ENCODE results near the gene DBH. TPM values are rescaled to one million over a fixed set of nuclear protein-coding genes. Genes with fewer than 3 reads are reported as not detected.

Gene DBH
- total RNA-seq, 1 donor from 2014 or later, result not detected

- no peak overlapping the region for H3K27ac ChIP-seq (ENCODE audit: low read depth, low read length)
- Mint-ChIP-seq H3K4me3 (ENCODE audit: unreplicated experiment) (no peak overlapping the region), H3K9me3 (ENCODE audit: unreplicated experiment) (peaks cover 23% of the 10 kb centered on the region), H3K27ac (ENCODE audit: unreplicated experiment) (no peak overlapping the region), H3K4me1 (ENCODE audit: low read depth, unreplicated experiment) (no peaks in the 10 kb centered on the region), H3K27me3 (ENCODE audit: low read depth, unreplicated experiment) (peaks cover 41% of the 10 kb centered on the region), H3K36me3 (ENCODE audit: low read depth, unreplicated experiment) (no peaks in the 10 kb centered on the region)
- no peak overlapping the region for H3K4me2 ChIP-seq (ENCODE audit: low read length)
- peaks cover 14% of the 10 kb centered on the region for H3K9me3 ChIP-seq (ENCODE audit: insufficient read depth, low read depth, low read length)
- no peak for TF ChIP-seq EZH2 (IDR thresholded peaks at IDR 0.05; ENCODE audit: insufficient read depth, low read length)
- no peak for TF ChIP-seq CTCF (IDR thresholded peaks at IDR 0.05; ENCODE audit: insufficient read depth, low read depth, low read length)
- FAIRE-seq (no peak), DNase-seq (ENCODE audit: low read depth) (no peak)
- H3K4me1 ChIP-seq (ENCODE audit: insufficient read depth, low read length), result no peaks in the 10 kb centered on the region
- no peaks in the 10 kb centered on the region for H4K20me1 ChIP-seq (ENCODE audit: insufficient read depth, low read length)
- no peak overlapping the region for H3K4me3 ChIP-seq (ENCODE audit: insufficient read depth, low read depth, low read length)
- no peaks in the 10 kb centered on the region for H3K79me2 ChIP-seq (ENCODE audit: insufficient read depth, low read length)
- no peaks in the 10 kb centered on the region for H3K27me3 ChIP-seq (ENCODE audit: insufficient read depth, low read length)
- no peaks in the 10 kb centered on the region for H3K36me3 ChIP-seq (ENCODE audit: insufficient read depth, low read length)
- H2AFZ ChIP-seq (ENCODE audit: low read depth, low read length), result no peak overlapping the region
- H3K9ac ChIP-seq (ENCODE audit: low read length), result no peak overlapping the region
These were observed 40.3 kb upstream of the DBH start for GRCh38 chr9:133595910-133596309.

- Histone ChIP-seq H3K36me3 (ENCODE audit: insufficient read depth, low read length) (no peaks in the 10 kb centered on the region), H3K4me3 (ENCODE audit: insufficient read depth, low read depth, low read length) (no peak overlapping the region), H3K4me2 (ENCODE audit: low read length) (no peak overlapping the region), H4K20me1 (ENCODE audit: insufficient read depth, low read length) (no peaks in the 10 kb centered on the region), H3K27ac (ENCODE audit: low read depth, low read length) (no peak overlapping the region), H3K79me2 (ENCODE audit: insufficient read depth, low read length) (no peaks in the 10 kb centered on the region), H3K4me1 (ENCODE audit: insufficient read depth, low read length) (no peaks in the 10 kb centered on the region), H2AFZ (ENCODE audit: low read depth, low read length) (no peak overlapping the region), H3K9me3 (ENCODE audit: insufficient read depth, low read depth, low read length) (peaks cover 14% of the 10 kb centered on the region), H3K9ac (ENCODE audit: low read length) (no peak overlapping the region), H3K27me3 (ENCODE audit: insufficient read depth, low read length) (peaks cover 3% of the 10 kb centered on the region)
- Mint-ChIP-seq H3K9me3 (ENCODE audit: unreplicated experiment) (peaks cover 23% of the 10 kb centered on the region), H3K27me3 (ENCODE audit: low read depth, unreplicated experiment) (peaks cover 44% of the 10 kb centered on the region), H3K4me1 (ENCODE audit: low read depth, unreplicated experiment) (no peaks in the 10 kb centered on the region), H3K27ac (ENCODE audit: unreplicated experiment) (no peak overlapping the region), H3K4me3 (ENCODE audit: unreplicated experiment) (no peak overlapping the region), H3K36me3 (ENCODE audit: low read depth, unreplicated experiment) (no peaks in the 10 kb centered on the region)
- no peak for DNase-seq (ENCODE audit: low read depth)
- no peak for FAIRE-seq
- no peak for TF ChIP-seq EZH2 (IDR thresholded peaks at IDR 0.05; ENCODE audit: insufficient read depth, low read length)
- no peak for TF ChIP-seq CTCF (IDR thresholded peaks at IDR 0.05; ENCODE audit: insufficient read depth, low read depth, low read length)
These were observed 38.7 kb upstream of the DBH start for GRCh38 chr9:133597316-133597957.

GRCh38 chr9:133598978-133599377, 37.2 kb upstream of the DBH start:
- H3K4me3 ChIP-seq (ENCODE audit: insufficient read depth, low read depth, low read length), result no peak overlapping the region
- Mint-ChIP-seq H3K4me1 (ENCODE audit: low read depth, unreplicated experiment) (no peaks in the 10 kb centered on the region), H3K4me3 (ENCODE audit: unreplicated experiment) (no peak overlapping the region), H3K27me3 (ENCODE audit: low read depth, unreplicated experiment) (peaks cover 41% of the 10 kb centered on the region), H3K36me3 (ENCODE audit: low read depth, unreplicated experiment) (no peaks in the 10 kb centered on the region), H3K9me3 (ENCODE audit: unreplicated experiment) (peaks cover 23% of the 10 kb centered on the region), H3K27ac (ENCODE audit: unreplicated experiment) (no peak overlapping the region)
- H3K27me3 ChIP-seq (ENCODE audit: insufficient read depth, low read length), result peaks cover 4% of the 10 kb centered on the region
- H3K4me1 ChIP-seq (ENCODE audit: insufficient read depth, low read length), result no peaks in the 10 kb centered on the region
- no peaks in the 10 kb centered on the region for H4K20me1 ChIP-seq (ENCODE audit: insufficient read depth, low read length)
- no peak overlapping the region for H3K4me2 ChIP-seq (ENCODE audit: low read length)
- no peaks in the 10 kb centered on the region for H3K79me2 ChIP-seq (ENCODE audit: insufficient read depth, low read length)
- H2AFZ ChIP-seq (ENCODE audit: low read depth, low read length), result no peak overlapping the region
- H3K9me3 ChIP-seq (ENCODE audit: insufficient read depth, low read depth, low read length), result peaks cover 14% of the 10 kb centered on the region
- no peak overlapping the region for H3K27ac ChIP-seq (ENCODE audit: low read depth, low read length)
- FAIRE-seq (no peak), DNase-seq (ENCODE audit: low read depth) (no peak)
- H3K9ac ChIP-seq (ENCODE audit: low read length), result no peak overlapping the region
- no peaks in the 10 kb centered on the region for H3K36me3 ChIP-seq (ENCODE audit: insufficient read depth, low read length)
- TF ChIP-seq EZH2 (IDR thresholded peaks at IDR 0.05; ENCODE audit: insufficient read depth, low read length) (no peak), CTCF (IDR thresholded peaks at IDR 0.05; ENCODE audit: insufficient read depth, low read depth, low read length) (no peak)

Measured in astrocyte (in vitro differentiated cells and primary cell).